ENCODE measurements around the gene NUMBL. TPM values are rescaled to one million over a fixed set of nuclear protein-coding genes. Genes with fewer than 3 reads are reported as not detected.

The NUMBL gene
- total RNA-seq, 4 donors from 2014 or later: 5.5 to 16.7 (median 14.1) TPM

- peak overlapping the region; percentile 90 to 98 (median 96) for H3K27ac ChIP-seq
- H3K36me3 ChIP-seq: peaks cover 0 to under 1% of the 10 kb centered on the region in 2 donors
- intact Hi-C loops (cut with DNase I; ENCODE audit: low total_unique reads) (loop anchor here (1.0 to 2.0 kb wide), 2 partner anchors 24 to 60 kb away; partner anchors contain the start of genes ACTMAP and SNRPA), in situ Hi-C loops (cut with MboI; ENCODE audit: low sequenced_read_pairs in 4 of 4) (no loop called here)
- no peaks in the 10 kb centered on the region for H3K27me3 ChIP-seq
- no peaks in the 10 kb centered on the region for H3K9me3 ChIP-seq
- TF ChIP-seq, protein P1, sequence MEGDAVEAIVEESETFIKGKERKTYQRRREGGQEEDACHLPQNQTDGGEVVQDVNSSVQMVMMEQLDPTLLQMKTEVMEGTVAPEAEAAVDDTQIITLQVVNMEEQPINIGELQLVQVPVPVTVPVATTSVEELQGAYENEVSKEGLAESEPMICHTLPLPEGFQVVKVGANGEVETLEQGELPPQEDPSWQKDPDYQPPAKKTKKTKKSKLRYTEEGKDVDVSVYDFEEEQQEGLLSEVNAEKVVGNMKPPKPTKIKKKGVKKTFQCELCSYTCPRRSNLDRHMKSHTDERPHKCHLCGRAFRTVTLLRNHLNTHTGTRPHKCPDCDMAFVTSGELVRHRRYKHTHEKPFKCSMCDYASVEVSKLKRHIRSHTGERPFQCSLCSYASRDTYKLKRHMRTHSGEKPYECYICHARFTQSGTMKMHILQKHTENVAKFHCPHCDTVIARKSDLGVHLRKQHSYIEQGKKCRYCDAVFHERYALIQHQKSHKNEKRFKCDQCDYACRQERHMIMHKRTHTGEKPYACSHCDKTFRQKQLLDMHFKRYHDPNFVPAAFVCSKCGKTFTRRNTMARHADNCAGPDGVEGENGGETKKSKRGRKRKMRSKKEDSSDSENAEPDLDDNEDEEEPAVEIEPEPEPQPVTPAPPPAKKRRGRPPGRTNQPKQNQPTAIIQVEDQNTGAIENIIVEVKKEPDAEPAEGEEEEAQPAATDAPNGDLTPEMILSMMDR (IDR thresholded peaks at IDR 0.05 in 4 of 5, conservative IDR thresholded peaks at IDR 0.05 in 1 of 5): no peak
- TF ChIP-seq POLR2A (IDR thresholded peaks at IDR 0.05): peak; percentile 49 to 53
- DNase-seq (peak; percentile 92 to 94), ATAC-seq (peak; percentile 87 to 90)
- H3K4me1 ChIP-seq: peaks cover 9 to 22% of the 10 kb centered on the region in 2 donors
- H3K4me3 ChIP-seq: peak overlapping the region; percentile 66 to 92 (median 76)
Measured at GRCh38 chr19:40690693-40691420, 406 bp upstream of the NUMBL start.

DNA sequence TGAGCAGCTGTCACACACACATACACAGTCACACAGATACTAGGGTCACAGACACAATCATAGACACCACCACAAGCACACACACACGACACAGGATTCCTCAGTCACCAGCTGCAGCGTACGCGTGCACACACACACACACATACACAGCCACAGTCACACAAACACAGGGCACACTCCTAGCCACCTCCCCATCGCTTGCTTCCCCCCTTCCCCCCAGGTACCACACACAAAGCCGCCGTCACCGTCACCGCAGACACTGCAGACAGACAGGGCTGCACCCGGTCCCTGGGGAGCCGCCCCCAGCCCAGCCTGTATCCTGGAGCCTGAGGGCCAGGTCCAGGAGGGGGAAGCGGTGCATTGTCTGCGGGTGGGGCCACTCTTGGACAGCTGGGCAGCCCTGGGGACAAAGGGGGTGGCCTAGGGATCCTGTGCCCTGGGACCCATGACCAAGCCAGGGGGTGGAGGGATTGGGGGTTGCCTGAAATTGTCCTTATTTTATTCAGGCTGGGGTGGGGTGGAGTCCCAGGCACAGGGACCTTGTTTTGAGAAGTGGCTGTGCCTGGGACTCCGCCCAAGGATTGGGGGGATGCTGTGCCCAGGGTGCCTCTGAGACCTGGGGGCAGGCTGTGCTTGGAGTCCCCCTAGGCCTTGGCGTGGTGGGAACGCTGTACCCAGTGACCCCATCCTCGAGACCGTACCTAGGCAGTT lies 957 bp downstream of the NUMBL start:
- Histone ChIP-seq H3K4me1 (peaks cover 9 to 22% of the 10 kb centered on the region in 2 donors), H3K27me3 (no peaks in the 10 kb centered on the region), H3K4me3 (peak overlapping the region; percentile 66 to 92 (median 76)), H3K36me3 (peaks cover 0 to 11% of the 10 kb centered on the region in 2 donors), H3K27ac (peak overlapping the region; percentile 90 to 98 (median 96)), H3K9me3 (no peaks in the 10 kb centered on the region)
- intact Hi-C loops (cut with DNase I; ENCODE audit: low total_unique reads) (loop anchor here (1.0 to 2.0 kb wide), 2 partner anchors 26 to 61 kb away; partner anchors contain the start of genes ACTMAP and SNRPA), in situ Hi-C loops (cut with MboI; ENCODE audit: low sequenced_read_pairs in 4 of 4) (no loop called here)
- ATAC-seq: no peak
- TF ChIP-seq, protein P1 (IDR thresholded peaks at IDR 0.05 in 4 of 5, conservative IDR thresholded peaks at IDR 0.05 in 1 of 5): no peak
- TF ChIP-seq POLR2A (IDR thresholded peaks at IDR 0.05): no peak
- DNase-seq: no peak

DNA sequence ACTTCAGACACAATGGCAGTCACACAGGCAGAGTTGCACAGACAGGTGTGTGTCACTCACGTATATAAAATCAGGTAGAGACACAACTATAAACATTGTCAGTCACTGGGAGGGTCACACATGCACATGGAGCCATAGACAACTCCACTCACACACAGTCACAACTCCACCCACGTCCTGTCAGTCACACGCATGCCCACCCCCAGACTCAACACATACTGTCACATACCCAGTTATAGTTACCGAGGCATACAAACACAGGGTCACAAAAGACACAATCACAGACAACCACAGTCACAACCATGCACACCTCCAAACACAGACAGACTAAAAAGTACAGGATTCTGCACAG lies 1.5 kb downstream of the NUMBL start:
- peak overlapping the region; percentile 66 to 92 (median 76) for H3K4me3 ChIP-seq
- in situ Hi-C loops (cut with MboI; ENCODE audit: low sequenced_read_pairs in 4 of 4): no loop called here
- DNase-seq (no peak), ATAC-seq (no peak)
- peaks cover 0 to 11% of the 10 kb centered on the region in 2 donors for H3K36me3 ChIP-seq
- intact Hi-C loops (cut with DNase I; ENCODE audit: low total_unique reads): no loop called here
- peaks cover 9 to 22% of the 10 kb centered on the region in 2 donors for H3K4me1 ChIP-seq
- H3K27me3 ChIP-seq: no peaks in the 10 kb centered on the region
- H3K27ac ChIP-seq: peak overlapping the region; percentile 90 to 98 (median 96)
- H3K9me3 ChIP-seq: no peaks in the 10 kb centered on the region
- TF ChIP-seq, protein P1 (IDR thresholded peaks at IDR 0.05 in 4 of 5, conservative IDR thresholded peaks at IDR 0.05 in 1 of 5): no peak
- TF ChIP-seq POLR2A (IDR thresholded peaks at IDR 0.05): no peak

DNA sequence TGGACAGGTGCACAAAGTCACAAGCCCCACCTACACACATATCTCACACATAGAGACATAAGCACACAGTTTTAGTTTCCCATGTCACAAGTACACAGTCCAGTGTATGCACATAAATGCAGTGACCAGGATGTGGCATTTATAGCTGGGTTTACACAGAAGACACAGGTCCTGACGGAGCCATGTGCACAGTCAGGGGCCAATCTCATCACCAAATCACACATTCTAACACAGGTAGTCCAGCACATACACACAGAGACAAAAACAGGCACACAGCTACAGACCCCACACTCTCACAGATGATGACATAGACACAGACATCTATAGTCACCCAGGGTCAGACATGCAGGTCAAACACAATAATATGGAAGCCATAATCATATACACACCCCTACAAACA lies 2.1 kb downstream of the NUMBL start:
- Histone ChIP-seq H3K36me3 (peaks cover 0 to 11% of the 10 kb centered on the region in 2 donors), H3K4me3 (no peak overlapping the region), H3K27me3 (no peaks in the 10 kb centered on the region), H3K27ac (peak overlapping the region in 3 of 4 donors; percentile 43 to 94 (median 55)), H3K4me1 (peaks cover 9 to 22% of the 10 kb centered on the region in 2 donors), H3K9me3 (no peaks in the 10 kb centered on the region)
- DNase-seq (no peak), ATAC-seq (no peak)
- no peak for TF ChIP-seq POLR2A (IDR thresholded peaks at IDR 0.05)
- TF ChIP-seq, protein P1 (IDR thresholded peaks at IDR 0.05 in 4 of 5, conservative IDR thresholded peaks at IDR 0.05 in 1 of 5): no peak
- in situ Hi-C loops (cut with MboI; ENCODE audit: low sequenced_read_pairs in 4 of 4) (no loop called here), intact Hi-C loops (cut with DNase I; ENCODE audit: low total_unique reads) (no loop called here)

Measured in gastrocnemius medialis (tissue), 4 donors.